Middle frontal gyrus (tissue), 1 donor: ENCODE results near the gene BET1.

ENCODE experiments used
- DNase-seq: peaks from one replicate; pipeline ENCODE4 v3.0.0-alpha.2; 2015; ENCODE audit warnings: low spot score; ENCODE audit errors: extremely low spot score

BET1 gene

GRCh38 chr7:94012746-94013145 is 8.6 kb upstream of the BET1 start:
- no peak for DNase-seq

GRCh38 chr7:94011714-94012353 is 7.7 kb upstream of the BET1 start:
- no peak for DNase-seq

GRCh38 chr7:94008537-94008936 is 4.4 kb upstream of the BET1 start:
- no peak for DNase-seq

- DNase-seq: no peak
Measured at GRCh38 chr7:94005753-94006152, 1.6 kb upstream of the BET1 start.

GRCh38 chr7:94003446-94004023 is 620 bp downstream of the BET1 start:
- DNase-seq: no peak

GRCh38 chr7:94001396-94001795 is 2.8 kb downstream of the BET1 start:
- no peak for DNase-seq

- no peak for DNase-seq
Measured at GRCh38 chr7:93997868-93998267, 6.3 kb downstream of the BET1 start.

- no peak for DNase-seq
Measured at GRCh38 chr7:93992421-93993110, 11.6 kb downstream of the BET1 start.

GRCh38 chr7:93987297-93987696 is 16.9 kb downstream of the BET1 start:
- no peak for DNase-seq

GRCh38 chr7:93985101-93985500 is 19.1 kb downstream of the BET1 start:
- no peak for DNase-seq

GRCh38 chr7:93984024-93984423 is 20.1 kb downstream of the BET1 start:
- DNase-seq: no peak

GRCh38 chr7:93981480-93981874 is 22.7 kb downstream of the BET1 start:
- DNase-seq: no peak

- no peak for DNase-seq
Measured at GRCh38 chr7:93980744-93981479, 23.2 kb downstream of the BET1 start.

- DNase-seq: no peak
Measured at GRCh38 chr7:93977211-93977950, 26.8 kb downstream of the BET1 start.

- DNase-seq: no peak
Measured at GRCh38 chr7:93973134-93973533, 31.0 kb downstream of the BET1 start.

- DNase-seq: no peak
Measured at GRCh38 chr7:93972029-93972725, 32.0 kb downstream of the BET1 start.

GRCh38 chr7:93968911-93969620 is 35.1 kb downstream of the BET1 start:
- DNase-seq: no peak

- DNase-seq: no peak
Measured at GRCh38 chr7:93964813-93965212, 39.3 kb downstream of the BET1 start.

GRCh38 chr7:93964262-93964661 is 39.9 kb downstream of the BET1 start:
- no peak for DNase-seq

- no peak for DNase-seq
Measured at GRCh38 chr7:93960986-93961385, 43.2 kb downstream of the BET1 start.
